ENCODE data around the gene MTFR1L. TPM values are rescaled to one million over a fixed set of nuclear protein-coding genes. Genes with fewer than 3 reads are reported as not detected.

MTFR1L gene
- total RNA-seq, 4 donors from 2014 or later, result 91.1 to 107 (median 101) TPM

DNA sequence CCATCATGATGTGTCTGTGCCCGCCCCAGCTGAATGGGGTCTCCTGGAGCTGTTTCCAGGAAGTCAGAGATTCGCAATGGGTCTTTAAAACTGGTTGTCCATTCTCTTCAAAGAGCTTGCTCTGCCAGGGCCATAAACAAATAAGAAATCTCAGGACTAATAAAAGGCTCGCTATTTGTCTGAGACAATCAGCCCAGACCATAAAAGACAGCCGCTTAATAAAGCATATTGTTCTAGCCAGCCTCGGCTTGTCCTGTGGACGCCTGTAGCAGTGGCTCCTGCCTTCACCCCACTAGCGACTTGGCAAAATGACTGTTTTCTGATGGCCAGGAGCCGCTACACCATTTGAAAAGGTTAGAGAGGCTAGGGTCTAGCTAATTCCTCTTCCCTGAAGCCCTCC is 40.4 kb upstream of the MTFR1L start:
- Histone ChIP-seq H3K4me3 (no peak overlapping the region), H3K27me3 (no peaks in the 10 kb centered on the region), H3K9me3 (no peaks in the 10 kb centered on the region), H3K4me1 (peaks cover 6 to 24% (median 11%) of the 10 kb centered on the region in 4 donors), H3K36me3 (peaks cover 0 to 62% (median 14%) of the 10 kb centered on the region in 4 donors), H3K27ac (replicated peaks in 1 of 4) (no peak overlapping the region)
- TF ChIP-seq POLR2AphosphoS5 (IDR thresholded peaks at IDR 0.05) (no peak), EP300 (IDR thresholded peaks at IDR 0.05) (no peak), POLR2A (IDR thresholded peaks at IDR 0.05; ENCODE audit: low read depth) (no peak)
- TF ChIP-seq, protein P1, sequence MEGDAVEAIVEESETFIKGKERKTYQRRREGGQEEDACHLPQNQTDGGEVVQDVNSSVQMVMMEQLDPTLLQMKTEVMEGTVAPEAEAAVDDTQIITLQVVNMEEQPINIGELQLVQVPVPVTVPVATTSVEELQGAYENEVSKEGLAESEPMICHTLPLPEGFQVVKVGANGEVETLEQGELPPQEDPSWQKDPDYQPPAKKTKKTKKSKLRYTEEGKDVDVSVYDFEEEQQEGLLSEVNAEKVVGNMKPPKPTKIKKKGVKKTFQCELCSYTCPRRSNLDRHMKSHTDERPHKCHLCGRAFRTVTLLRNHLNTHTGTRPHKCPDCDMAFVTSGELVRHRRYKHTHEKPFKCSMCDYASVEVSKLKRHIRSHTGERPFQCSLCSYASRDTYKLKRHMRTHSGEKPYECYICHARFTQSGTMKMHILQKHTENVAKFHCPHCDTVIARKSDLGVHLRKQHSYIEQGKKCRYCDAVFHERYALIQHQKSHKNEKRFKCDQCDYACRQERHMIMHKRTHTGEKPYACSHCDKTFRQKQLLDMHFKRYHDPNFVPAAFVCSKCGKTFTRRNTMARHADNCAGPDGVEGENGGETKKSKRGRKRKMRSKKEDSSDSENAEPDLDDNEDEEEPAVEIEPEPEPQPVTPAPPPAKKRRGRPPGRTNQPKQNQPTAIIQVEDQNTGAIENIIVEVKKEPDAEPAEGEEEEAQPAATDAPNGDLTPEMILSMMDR (IDR thresholded peaks at IDR 0.05), result no peak
- no peak for DNase-seq (ENCODE audit: extremely low spot score)
- 90% methylated on average over 8 of the region's 8 CpGs for WGBS
- intact Hi-C loops (cut with DNase I), result no loop called here

DNA sequence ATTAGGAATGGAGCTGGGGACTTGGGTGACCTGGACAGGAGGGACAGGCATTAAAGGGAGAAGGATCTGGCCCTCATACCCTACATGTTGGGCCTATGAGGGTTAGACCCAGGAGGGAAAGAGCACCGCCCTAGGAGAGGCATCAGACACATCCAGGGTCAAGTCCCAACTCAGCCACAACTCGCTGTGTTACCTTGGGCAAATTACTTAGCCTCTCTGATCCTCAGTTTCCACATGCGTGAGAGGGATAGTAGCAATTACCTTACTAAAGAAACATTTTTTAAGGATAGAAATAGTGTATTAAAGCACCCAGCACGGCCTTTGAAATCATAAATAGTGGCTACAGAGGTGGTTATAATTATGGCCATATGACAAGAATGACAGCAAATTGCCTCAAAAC is 39.9 kb upstream of the MTFR1L start:
- Histone ChIP-seq H3K27me3 (no peaks in the 10 kb centered on the region), H3K4me1 (peaks cover 11 to 25% (median 16%) of the 10 kb centered on the region in 4 donors), H3K36me3 (peaks cover 0 to 57% (median 14%) of the 10 kb centered on the region in 4 donors), H3K27ac (replicated peaks in 1 of 4) (no peak overlapping the region), H3K4me3 (no peak overlapping the region), H3K9me3 (no peaks in the 10 kb centered on the region)
- DNase-seq (ENCODE audit: extremely low spot score), result no peak
- 83% methylated on average over 4 of the region's 4 CpGs for WGBS
- intact Hi-C loops (cut with DNase I), result no loop called here
- TF ChIP-seq POLR2AphosphoS5 (IDR thresholded peaks at IDR 0.05), result no peak
- TF ChIP-seq, protein P1 (IDR thresholded peaks at IDR 0.05), result no peak
- no peak for TF ChIP-seq EP300 (IDR thresholded peaks at IDR 0.05)
- TF ChIP-seq POLR2A (IDR thresholded peaks at IDR 0.05; ENCODE audit: low read depth), result no peak

DNA sequence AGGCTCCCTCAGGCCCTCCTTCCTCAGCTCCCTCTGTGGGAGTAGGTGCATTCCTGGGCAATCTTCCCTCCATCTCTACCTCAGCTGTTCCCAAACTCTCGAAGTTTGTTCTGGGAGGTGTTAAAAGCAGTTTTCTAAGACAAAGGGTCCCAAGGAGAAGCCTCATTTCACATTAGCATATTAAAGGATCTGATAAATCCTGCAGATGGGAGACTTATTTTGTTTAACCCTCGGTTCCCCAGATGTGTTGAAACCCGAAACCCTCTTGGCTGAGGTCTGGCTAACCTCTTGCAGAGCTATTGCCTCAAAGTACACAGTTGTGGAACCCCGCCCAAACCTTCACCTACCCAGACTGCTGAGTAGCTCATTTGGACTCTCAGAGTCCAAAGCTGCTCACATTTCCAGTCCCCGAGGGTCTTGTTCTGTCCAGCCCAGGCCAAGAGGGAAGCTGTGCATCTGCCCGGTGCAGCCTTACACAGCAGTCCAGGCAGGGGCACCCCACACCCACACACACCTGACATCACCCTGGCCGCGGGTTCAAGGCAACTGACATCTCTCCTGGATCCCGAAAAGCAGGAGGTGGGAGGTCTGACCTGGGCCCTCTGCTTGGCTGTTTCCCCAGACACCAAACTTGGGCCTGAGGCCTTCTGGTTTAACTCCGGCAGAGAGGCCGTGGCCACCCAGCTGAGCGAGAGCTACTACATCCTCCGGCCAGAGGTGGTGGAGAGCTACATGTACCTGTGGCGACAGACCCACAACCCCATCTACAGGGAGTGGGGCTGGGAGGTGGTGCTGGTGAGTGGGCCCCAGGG is 39.2 kb upstream of the MTFR1L start:
- H3K27me3 ChIP-seq, result no peaks in the 10 kb centered on the region
- peaks cover 0 to 51% (median 14%) of the 10 kb centered on the region in 4 donors for H3K36me3 ChIP-seq
- intact Hi-C loops (cut with DNase I), result no loop called here

DNA sequence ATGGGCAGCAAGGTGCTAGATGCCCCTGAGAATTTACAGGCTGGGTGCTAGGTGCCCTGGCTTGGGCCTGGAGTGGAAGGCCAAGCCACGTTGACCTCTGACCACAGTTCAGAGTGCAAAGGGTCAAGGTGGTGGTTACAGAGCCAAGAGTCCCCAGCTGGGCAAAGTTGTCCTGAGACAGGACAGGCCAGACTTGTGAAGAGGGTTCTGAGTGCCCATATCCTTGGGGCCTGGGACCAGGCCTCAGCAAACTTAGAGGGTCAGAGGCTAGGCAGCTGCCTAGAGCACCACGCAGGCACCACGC is 38.7 kb upstream of the MTFR1L start:
- H3K4me3 ChIP-seq, result no peak overlapping the region
- no peak overlapping the region for H3K27ac ChIP-seq (replicated peaks in 1 of 4)
- H3K9me3 ChIP-seq, result no peaks in the 10 kb centered on the region
- 88% methylated on average over 2 of the region's 3 CpGs for WGBS
- TF ChIP-seq POLR2A (IDR thresholded peaks at IDR 0.05; ENCODE audit: low read depth), result no peak
- TF ChIP-seq, protein P1 (IDR thresholded peaks at IDR 0.05), result no peak
- TF ChIP-seq EP300 (IDR thresholded peaks at IDR 0.05), result no peak
- TF ChIP-seq POLR2AphosphoS5 (IDR thresholded peaks at IDR 0.05), result no peak
- intact Hi-C loops (cut with DNase I), result no loop called here
- no peaks in the 10 kb centered on the region for H3K27me3 ChIP-seq
- peaks cover 20 to 35% (median 27%) of the 10 kb centered on the region in 4 donors for H3K4me1 ChIP-seq
- H3K36me3 ChIP-seq, result peaks cover 0 to 45% (median 14%) of the 10 kb centered on the region in 4 donors
- DNase-seq (ENCODE audit: extremely low spot score), result no peak

More for the DNA sequence above, 39.2 kb upstream of the MTFR1L start:
- peaks cover 17 to 30% (median 22%) of the 10 kb centered on the region in 4 donors for H3K4me1 ChIP-seq
- H3K27ac ChIP-seq (replicated peaks in 1 of 4), result no peak overlapping the region
- no peaks in the 10 kb centered on the region for H3K9me3 ChIP-seq
- TF ChIP-seq EP300 (IDR thresholded peaks at IDR 0.05), result no peak
- TF ChIP-seq POLR2AphosphoS5 (IDR thresholded peaks at IDR 0.05), result no peak
- TF ChIP-seq POLR2A (IDR thresholded peaks at IDR 0.05; ENCODE audit: low read depth), result no peak
- TF ChIP-seq, protein P1 (IDR thresholded peaks at IDR 0.05), result no peak
- H3K4me3 ChIP-seq, result no peak overlapping the region
- WGBS, result 73% methylated on average over 8 of the region's 14 CpGs
- DNase-seq (ENCODE audit: extremely low spot score), result no peak

All from esophagus muscularis mucosa (tissue), 4 donors.